Mesodermal cell (in vitro differentiated cells): ENCODE measurements around the gene LIAS.
"Not testable (repeated sequence)": the region's sequence is repeated elsewhere in the genome, so short reads cannot be mapped to it uniquely, and the experiment has no call there.

Experiments
- H3K27ac ChIP-seq: 2 replicates; pipeline ENCODE4 v1.7.0; 2013; ENCODE audit warnings: mild to moderate bottlenecking, low read depth, low read length, moderate library complexity; ENCODE audit not compliant: severe bottlenecking
- H3K36me3 ChIP-seq: 2 replicates; pipeline ENCODE4 v1.7.1; 2013; ENCODE audit warnings: mild to moderate bottlenecking, low read length, moderate library complexity; ENCODE audit not compliant: control insufficient read depth, insufficient read depth
- H3K4me1 ChIP-seq: one replicate; pipeline ENCODE4 v1.7.1; 2013; ENCODE audit warnings: mild to moderate bottlenecking, low read length; ENCODE audit not compliant: insufficient read depth, control insufficient read depth, poor library complexity, severe bottlenecking
- H3K4me3 ChIP-seq: 2 replicates; pipeline ENCODE4 v1.7.0; 2013; ENCODE audit warnings: low read length, control low read depth, mild to moderate bottlenecking; ENCODE audit not compliant: insufficient read depth, poor library complexity, severe bottlenecking; ENCODE audit errors: extremely low read depth
- H3K9me3 ChIP-seq: 2 replicates; pipeline ENCODE4 v1.7.1; 2013; ENCODE audit warnings: mild to moderate bottlenecking, low read length, moderate library complexity; ENCODE audit not compliant: control insufficient read depth
- WGBS, 2 experiments: methylation state at CpG; one replicate each; pipeline ENCODE4 v1.1.5; 2013; ENCODE audit warnings: missing lambda C conversion rate in 2 of 2; ENCODE audit not compliant: insufficient coverage in 2 of 2; 5-methylcytosine and 5-hydroxymethylcytosine counted together

LIAS gene

DNA sequence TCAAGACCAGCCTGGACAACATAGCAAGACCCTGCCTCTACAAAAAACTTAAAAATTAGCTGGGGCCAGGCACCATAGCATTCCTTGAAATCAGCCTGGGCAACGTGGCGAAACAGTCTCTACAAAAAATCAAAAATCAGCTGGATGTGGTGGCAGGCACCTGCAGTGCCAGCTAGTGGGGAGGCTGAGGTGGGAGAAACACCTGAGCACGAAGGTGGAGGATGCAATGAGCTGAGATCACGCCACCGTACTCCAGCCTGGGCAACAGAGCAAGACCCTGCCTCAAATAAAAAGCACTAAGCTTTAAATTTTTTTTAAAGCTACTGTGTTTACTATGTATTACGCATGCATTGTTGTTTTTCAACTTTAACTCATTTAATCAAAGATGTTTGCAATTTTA, 3.4 kb upstream of the LIAS start:
- peaks cover 11% of the 10 kb centered on the region for H3K4me1 ChIP-seq
- 97 to 98% methylated on average over 4 to 6 of the region's 6 CpGs for WGBS, 2 experiments
- H3K4me3 ChIP-seq, result no peak overlapping the region
- no peaks in the 10 kb centered on the region for H3K9me3 ChIP-seq
- H3K27ac ChIP-seq, result no peak overlapping the region
- peaks cover 76% of the 10 kb centered on the region for H3K36me3 ChIP-seq

GRCh38 chr4:39456946-39457763, 1.7 kb upstream of the LIAS start:
- 74 to 82% methylated on average over 8 of the region's 10 CpGs for WGBS, 2 experiments
- H3K4me3 ChIP-seq, result peak overlapping the region; percentile 85
- H3K27ac ChIP-seq, result peak overlapping the region; percentile 10
- peaks cover 60% of the 10 kb centered on the region for H3K36me3 ChIP-seq
- H3K4me1 ChIP-seq, result peaks cover 11% of the 10 kb centered on the region
- no peaks in the 10 kb centered on the region for H3K9me3 ChIP-seq

DNA sequence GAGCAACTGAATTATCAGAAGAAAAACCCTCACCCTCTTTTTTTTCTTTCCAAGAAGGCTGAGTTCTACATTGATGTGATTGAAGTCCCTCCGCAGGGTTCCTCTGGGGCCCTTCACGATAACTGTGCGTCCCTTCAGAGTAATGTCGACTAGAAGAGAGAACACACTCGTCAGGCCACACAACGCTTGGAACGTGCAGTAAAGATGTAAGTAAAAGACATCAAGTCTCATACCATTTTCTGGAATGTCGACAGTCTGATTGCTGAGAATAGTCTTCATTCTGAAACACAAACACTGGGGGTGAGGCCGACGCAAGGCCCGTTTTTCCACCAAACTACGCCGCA, 723 bp upstream of the LIAS start:
- peaks cover 57% of the 10 kb centered on the region for H3K36me3 ChIP-seq
- WGBS, 2 experiments, result 0% methylated on average over 5 to 9 of the region's 13 CpGs
- peak overlapping the region; percentile 85 for H3K4me3 ChIP-seq
- not testable (repeated sequence) for H3K9me3 ChIP-seq
- peak overlapping the region; percentile 98 for H3K27ac ChIP-seq
- H3K4me1 ChIP-seq, result peaks cover 11% of the 10 kb centered on the region

DNA sequence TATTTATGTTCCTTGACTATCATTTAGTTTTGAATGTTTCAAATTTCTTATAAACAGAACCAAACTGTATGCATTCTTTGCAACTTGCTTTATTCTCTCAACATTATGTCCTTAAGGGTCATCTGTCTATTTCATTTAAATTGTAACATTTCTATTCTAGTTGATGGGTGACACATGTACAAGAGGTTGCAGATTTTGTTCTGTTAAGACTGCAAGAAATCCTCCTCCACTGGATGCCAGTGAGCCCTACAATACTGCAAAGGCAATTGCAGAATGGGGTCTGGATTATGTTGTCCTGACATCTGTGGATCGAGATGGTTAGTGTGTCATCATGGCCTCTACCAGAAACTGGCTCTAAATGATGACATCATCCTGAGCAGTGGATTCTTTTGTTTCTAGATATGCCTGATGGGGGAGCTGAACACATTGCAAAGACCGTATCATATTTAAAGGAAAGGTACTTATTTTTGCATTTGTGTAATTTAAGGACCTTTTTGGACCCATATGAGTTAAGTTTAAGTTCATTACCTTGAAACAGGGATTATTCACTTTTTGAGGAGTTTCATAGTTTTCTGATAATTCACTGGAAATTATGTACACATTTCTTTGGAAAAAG, 6.1 kb downstream of the LIAS start:
- Histone ChIP-seq H3K4me1 (no peaks in the 10 kb centered on the region), H3K36me3 (peaks cover 31% of the 10 kb centered on the region), H3K4me3 (no peak overlapping the region), H3K27ac (peak overlapping the region; percentile 85), H3K9me3 (no peaks in the 10 kb centered on the region)
- WGBS, 2 experiments, result 80 to 86% methylated on average over 1 to 2 of the region's 2 CpGs

GRCh38 chr4:39466747-39467146, 7.9 kb downstream of the LIAS start:
- WGBS, 2 experiments, result no CpG with 5 or more reads among the region's 4 CpGs
- H3K4me3 ChIP-seq, result no peak overlapping the region
- H3K9me3 ChIP-seq, result no peaks in the 10 kb centered on the region
- H3K36me3 ChIP-seq, result peaks cover 43% of the 10 kb centered on the region
- H3K4me1 ChIP-seq, result no peaks in the 10 kb centered on the region
- no peak overlapping the region for H3K27ac ChIP-seq

DNA sequence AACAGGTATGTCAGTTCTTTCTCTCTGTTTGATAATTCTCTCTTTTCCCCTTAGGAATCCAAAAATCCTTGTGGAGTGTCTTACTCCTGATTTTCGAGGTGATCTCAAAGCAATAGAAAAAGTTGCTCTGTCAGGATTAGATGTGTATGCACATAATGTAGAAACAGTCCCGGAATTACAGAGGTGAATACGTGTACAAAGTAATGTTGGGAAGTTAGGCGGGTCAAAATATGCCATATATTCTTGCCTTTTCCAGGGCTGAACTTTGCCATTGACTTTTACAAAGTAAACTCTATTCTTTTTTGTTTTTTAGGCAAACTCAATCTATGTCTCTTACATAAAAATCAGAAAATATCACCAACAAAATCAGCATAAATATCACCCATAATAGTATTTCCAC, 8.6 kb downstream of the LIAS start:
- Histone ChIP-seq H3K4me3 (no peak overlapping the region), H3K4me1 (no peaks in the 10 kb centered on the region), H3K27ac (no peak overlapping the region), H3K9me3 (no peaks in the 10 kb centered on the region), H3K36me3 (peaks cover 49% of the 10 kb centered on the region)
- 94 to 96% methylated on average over 3 of the region's 4 CpGs for WGBS, 2 experiments

- H3K9me3 ChIP-seq, result no peaks in the 10 kb centered on the region
- 60 to 73% methylated on average over 3 to 4 of the region's 4 CpGs for WGBS, 2 experiments
- peaks cover 31% of the 10 kb centered on the region for H3K36me3 ChIP-seq
- H3K4me3 ChIP-seq, result no peak overlapping the region
- no peaks in the 10 kb centered on the region for H3K4me1 ChIP-seq
- H3K27ac ChIP-seq, result peak overlapping the region; percentile 11
These were observed 10.7 kb downstream of the LIAS start for GRCh38 chr4:39469429-39470077.

DNA sequence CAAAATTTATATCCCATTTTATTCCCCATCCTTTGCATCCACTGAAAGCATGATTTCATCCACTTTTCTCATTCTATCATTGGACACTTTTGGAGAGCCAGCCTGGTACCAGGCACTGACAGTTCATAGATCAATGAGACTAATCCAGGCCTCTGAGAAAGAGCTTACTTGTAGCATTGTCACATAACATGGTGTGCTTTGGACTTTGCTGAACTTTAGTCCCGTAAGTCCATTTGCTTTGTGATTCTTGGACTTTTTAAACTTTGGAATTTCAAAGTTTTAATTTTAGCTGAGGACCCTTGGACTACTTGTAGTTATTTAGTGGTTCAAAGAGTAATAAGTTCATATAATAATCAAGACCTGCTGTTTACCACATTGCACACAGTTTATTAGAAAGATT, 11.5 kb downstream of the LIAS start:
- Histone ChIP-seq H3K9me3 (no peaks in the 10 kb centered on the region), H3K4me3 (no peak overlapping the region), H3K4me1 (no peaks in the 10 kb centered on the region), H3K27ac (no peak overlapping the region), H3K36me3 (peaks cover 29% of the 10 kb centered on the region)
- WGBS, 2 experiments, result 100% methylated on average over 1 of the region's 1 CpG; no CpG with 5 or more reads in 1 of the 2 experiments

DNA sequence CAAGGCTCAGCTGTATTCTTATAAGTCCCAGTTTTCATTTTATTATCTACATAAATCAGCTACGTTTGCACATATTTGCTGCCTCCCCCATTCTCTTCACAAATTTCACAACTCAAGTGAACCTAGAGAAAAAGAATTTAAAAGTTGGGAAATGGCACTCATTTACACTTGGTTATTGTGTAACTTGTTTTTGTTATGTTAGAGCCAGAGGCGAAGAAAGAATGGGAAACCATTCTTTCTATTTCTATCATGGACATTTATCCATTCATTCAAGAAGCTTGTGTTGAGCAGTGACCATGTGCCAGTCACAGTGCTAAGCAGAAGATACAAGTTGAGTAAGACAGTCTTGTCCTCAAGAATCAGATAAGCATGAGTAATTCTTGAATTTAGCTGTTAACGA, 13.5 kb downstream of the LIAS start:
- Histone ChIP-seq H3K9me3 (no peaks in the 10 kb centered on the region), H3K36me3 (peaks cover 26% of the 10 kb centered on the region), H3K4me3 (no peak overlapping the region), H3K27ac (no peak overlapping the region), H3K4me1 (no peaks in the 10 kb centered on the region)
- 100% methylated on average over 1 of the region's 3 CpGs; no CpG with 5 or more reads in 1 of the 2 experiments for WGBS, 2 experiments

DNA sequence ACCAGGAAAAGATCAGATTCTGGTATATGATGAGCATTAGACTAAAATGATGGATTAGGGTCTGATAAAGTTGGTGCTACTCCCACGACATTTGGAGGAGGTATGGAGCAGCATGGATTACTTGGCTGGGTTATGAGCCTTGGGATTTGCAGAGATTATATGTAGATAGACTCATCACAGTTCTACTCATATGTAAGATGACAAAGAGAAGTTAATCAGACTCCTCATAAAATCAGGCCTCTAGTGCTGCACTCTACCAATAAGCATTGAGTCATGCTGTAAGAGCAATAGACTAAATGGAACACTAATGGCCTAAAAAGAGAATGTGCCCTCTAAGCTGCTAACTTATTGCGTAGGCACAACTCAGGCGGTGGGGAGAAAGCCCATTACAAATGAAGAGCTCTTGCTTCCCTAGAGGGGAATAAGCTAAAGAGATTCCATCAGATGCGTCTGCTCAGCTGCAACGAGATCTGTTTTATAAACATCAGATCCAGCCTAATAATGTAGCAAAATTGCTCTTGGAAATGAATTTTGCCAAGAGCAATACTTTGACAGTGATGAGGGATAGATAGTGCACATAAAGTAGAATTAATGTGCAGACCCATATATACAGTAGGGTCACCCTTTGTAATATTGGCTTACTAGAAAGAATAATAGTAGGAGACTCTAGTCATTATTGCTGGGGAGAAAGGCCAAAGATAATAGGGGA, 17.5 kb downstream of the LIAS start:
- no peak overlapping the region for H3K4me3 ChIP-seq
- WGBS, 2 experiments, result 94 to 100% methylated on average over 2 to 3 of the region's 5 CpGs

More for the DNA sequence above, 17.5 kb downstream of the LIAS start:
- Histone ChIP-seq H3K9me3 (no peaks in the 10 kb centered on the region), H3K4me1 (no peaks in the 10 kb centered on the region), H3K27ac (no peak overlapping the region), H3K36me3 (peaks cover 18% of the 10 kb centered on the region)
